Sigmoid colon (tissue), 7 donors: Measurements from ENCODE around the gene GDPD3. TPM values are rescaled to one million over a fixed set of nuclear protein-coding genes. Genes with fewer than 3 reads are reported as not detected.

Experiments
- DNase-seq: peaks from one replicate; pipeline ENCODE4 v3.0.0-alpha.2; 2019
- H3K27ac ChIP-seq, 4 donors: fragments of 200-600 bp; sonication (generic); one replicate each; pipeline ENCODE4 v1.5.1; 2016 to 2019; ENCODE audit warnings: mild to moderate bottlenecking in 1 of 4
- H3K27me3 ChIP-seq, 3 donors: fragments of 200-600 bp; sonication (generic); one replicate each; pipeline ENCODE4 v1.5.1; 2019; ENCODE audit warnings: mild to moderate bottlenecking in 1 of 3
- H3K36me3 ChIP-seq, 4 donors: fragments of 200-600 bp; sonication (generic); one replicate each; pipeline ENCODE4 v1.5.1; 2016 to 2019
- H3K4me1 ChIP-seq, 4 donors: fragments of 200-600 bp; sonication (generic); one replicate each; pipeline ENCODE4 v1.5.1; 2017 to 2019
- H3K4me3 ChIP-seq, 4 donors: fragments of 200-600 bp; sonication (generic); one replicate each; pipeline ENCODE4 v1.5.1; 2017 to 2019; ENCODE audit warnings: mild to moderate bottlenecking in 2 of 4, moderate library complexity in 1 of 4
- H3K9me3 ChIP-seq, 4 donors: fragments of 200-600 bp in 3 of 4; sonication (generic) in 3 of 4; one replicate each; pipeline versions ENCODE4 v1.5.1 to v1.6.1; 2013 to 2019
- CTCF ChIP-seq, 4 experiments: fragments of 450-650 bp in 3 of 4; fragments of 200-600 bp in 1 of 4; IDR thresholded peaks; one replicate each; pipeline ENCODE4 v1.5.1; 2016 to 2019; ENCODE audit warnings: antibody characterized with exemption in 4 of 4, mild to moderate bottlenecking in 3 of 4, moderate library complexity in 2 of 4
- EP300 ChIP-seq, 4 donors: sonication (generic); formaldehyde crosslinking; IDR thresholded peaks; one replicate each; pipeline ENCODE4 v1.6.1; 2017; ENCODE audit warnings: antibody characterized with exemption in 4 of 4
- POLR2A ChIP-seq, 2 donors: fragments of 450-650 bp; IDR thresholded peaks; one replicate each; pipeline ENCODE4 v1.6.1; 2016; ENCODE audit warnings: antibody characterized with exemption in 2 of 2, mild to moderate bottlenecking in 2 of 2, moderate library complexity in 2 of 2
- POLR2AphosphoS5 ChIP-seq, 4 donors: sonication (generic); formaldehyde crosslinking; IDR thresholded peaks; one replicate each; pipeline ENCODE4 v1.6.1; 2017; ENCODE audit warnings: antibody characterized with exemption in 4 of 4
- WGBS, 2 donors: extraction: QIAGEN DNeasy Blood & Tissue Kit; methylation state at CpG; one replicate each; pipeline ENCODE4 v1.1.7; 2013; 5-methylcytosine and 5-hydroxymethylcytosine counted together
- intact Hi-C: fragments of 100-400 bp; cut with DNase I; formaldehyde crosslinking; loops from one replicate; pipeline ENCODE4 v1.15.1; 2023
- polyA plus RNA-seq, 3 donors: library from polyadenylated mRNA; stranded (reverse); fragments of 200-250 nt; gene quantifications; one replicate each; pipeline ENCODE4 v1.2.3, GENCODE V29; 2013
- total RNA-seq, 4 donors: library from RNA; depleted of rRNA; stranded (reverse); fragments of >200 nt; gene quantifications; one replicate each; pipeline ENCODE4 v1.1.0, GENCODE V29; 2016
- donor health status: healthy with polysubstance abuse.
- donor health status: Bipolar disorder and iron deficiency.
- donor health status: healthy.

GDPD3 gene
- 1 to 10 TPM in 3 of 4 donors, under 1 TPM in 1; 0.54 to 8.0 (median 2.9) TPM for total RNA-seq
- 10 to 100 TPM; 17.4 to 68.8 (median 19.0) TPM for polyA plus RNA-seq

- Histone ChIP-seq H3K36me3 (peaks cover 27 to 84% (median 38%) of the 10 kb centered on the region in 4 donors), H3K27me3 (no peaks in the 10 kb centered on the region), H3K4me3 (no peak within 1 kb of the TSS), H3K9me3 (no peaks in the 10 kb centered on the region), H3K27ac (peak within 1 kb of the TSS in 1 of 4 donors; percentile 3), H3K4me1 (no peaks in the 10 kb centered on the region)
- intact Hi-C loops, result no loop called here
- 23 to 72% methylated on average over 20 of the region's 20 CpGs for WGBS, 2 donors
- TF ChIP-seq POLR2A (IDR thresholded peaks at IDR 0.05), result no peak
- TF ChIP-seq CTCF (IDR thresholded peaks at IDR 0.05), result no peak
- no peak for DNase-seq
Observed at GRCh38 chr16:30113031-30113710, at the start of gene GDPD3. GDPD3 (minus strand) TSS chr16:30113537; CDS start chr16:30113478, 59 bp downstream.

GRCh38 chr16:30157214-30157613, 43.9 kb upstream of the GDPD3 start:
- intact Hi-C loops, result no loop called here

GRCh38 chr16:30155188-30155587, 41.9 kb upstream of the GDPD3 start:
- WGBS, 2 donors, result 95 to 98% methylated on average over 5 of the region's 5 CpGs
- intact Hi-C loops, result no loop called here
- Histone ChIP-seq H3K4me3 (no peak overlapping the region), H3K4me1 (no peaks in the 10 kb centered on the region), H3K27me3 (no peaks in the 10 kb centered on the region), H3K9me3 (no peaks in the 10 kb centered on the region), H3K27ac (no peak overlapping the region), H3K36me3 (no peaks in the 10 kb centered on the region)
- no peak for DNase-seq
- no peak for TF ChIP-seq POLR2A (IDR thresholded peaks at IDR 0.05)
- TF ChIP-seq CTCF (IDR thresholded peaks at IDR 0.05), result no peak
- no peak for TF ChIP-seq POLR2AphosphoS5 (IDR thresholded peaks at IDR 0.05)
- TF ChIP-seq EP300 (IDR thresholded peaks at IDR 0.05), result no peak

More at GRCh38 chr16:30157214-30157613, 43.9 kb upstream of the GDPD3 start:
- no peaks in the 10 kb centered on the region for H3K27me3 ChIP-seq
- DNase-seq, result no peak
- H3K4me3 ChIP-seq, result no peak overlapping the region
- TF ChIP-seq CTCF (IDR thresholded peaks at IDR 0.05), result no peak
- no peak for TF ChIP-seq POLR2AphosphoS5 (IDR thresholded peaks at IDR 0.05)
- TF ChIP-seq EP300 (IDR thresholded peaks at IDR 0.05), result no peak
- no peak for TF ChIP-seq POLR2A (IDR thresholded peaks at IDR 0.05)
- no peaks in the 10 kb centered on the region for H3K4me1 ChIP-seq
- no peak overlapping the region for H3K27ac ChIP-seq
- WGBS, 2 donors, result 67 to 83% methylated on average over 1 of the region's 1 CpG
- no peaks in the 10 kb centered on the region for H3K36me3 ChIP-seq
- H3K9me3 ChIP-seq, result no peaks in the 10 kb centered on the region

- TF ChIP-seq POLR2A (IDR thresholded peaks at IDR 0.05), result no peak
- TF ChIP-seq EP300 (IDR thresholded peaks at IDR 0.05), result no peak
- no peak for TF ChIP-seq POLR2AphosphoS5 (IDR thresholded peaks at IDR 0.05)
- no peak for TF ChIP-seq CTCF (IDR thresholded peaks at IDR 0.05)
- intact Hi-C loops, result no loop called here
- Histone ChIP-seq H3K4me3 (no peak overlapping the region), H3K9me3 (no peaks in the 10 kb centered on the region), H3K27ac (no peak overlapping the region), H3K36me3 (no peaks in the 10 kb centered on the region), H3K27me3 (no peaks in the 10 kb centered on the region), H3K4me1 (no peaks in the 10 kb centered on the region)
- WGBS, 2 donors, result 96 to 97% methylated on average over 9 of the region's 9 CpGs
- no peak for DNase-seq
Observed at GRCh38 chr16:30152517-30152916, 39.2 kb upstream of the GDPD3 start.

- intact Hi-C loops, result no loop called here
- WGBS, 2 donors, result 91 to 94% methylated on average over 7 of the region's 7 CpGs
- no peaks in the 10 kb centered on the region for H3K36me3 ChIP-seq
Observed at GRCh38 chr16:30151091-30151490, 37.8 kb upstream of the GDPD3 start.

More at GRCh38 chr16:30151091-30151490, 37.8 kb upstream of the GDPD3 start:
- DNase-seq, result no peak
- TF ChIP-seq POLR2A (IDR thresholded peaks at IDR 0.05) (no peak), CTCF (IDR thresholded peaks at IDR 0.05) (no peak), EP300 (IDR thresholded peaks at IDR 0.05) (no peak), POLR2AphosphoS5 (IDR thresholded peaks at IDR 0.05) (no peak)
- Histone ChIP-seq H3K27ac (no peak overlapping the region), H3K4me1 (no peaks in the 10 kb centered on the region), H3K4me3 (no peak overlapping the region), H3K9me3 (no peaks in the 10 kb centered on the region), H3K27me3 (no peaks in the 10 kb centered on the region)
